ENCODE data around the gene IGDCC3. TPM values are rescaled to one million over a fixed set of nuclear protein-coding genes. Genes with fewer than 3 reads are reported as not detected.

The IGDCC3 gene
- total RNA-seq, 6 donors from 2014 or later = 0.10 to 0.29 TPM; not detected in 4

GRCh38 chr15:65310431-65311137, 67.2 kb downstream of the IGDCC3 start:
- no peak overlapping the region for H3K27ac ChIP-seq

GRCh38 chr15:65309882-65310418, 67.9 kb downstream of the IGDCC3 start:
- DNase-seq (no peak), ATAC-seq (ENCODE audit: low FRiP score in 2 of 2) (no peak)
- 84 to 90% methylated on average over 9 to 11 of the region's 12 CpGs for WGBS, 2 donors
- Histone ChIP-seq H3K4me3 (no peak overlapping the region), H3K9me3 (no peaks in the 10 kb centered on the region), H3K36me3 (no peaks in the 10 kb centered on the region), H3K4me1 (peaks cover 5 to 6% (median 6%) of the 10 kb centered on the region in 4 donors), H3K27me3 (no peaks in the 10 kb centered on the region), H3K27ac (no peak overlapping the region)
- TF ChIP-seq CTCF (IDR thresholded peaks at IDR 0.05) (no peak), POLR2A (IDR thresholded peaks at IDR 0.05) (no peak), EP300 (IDR thresholded peaks at IDR 0.05) (no peak), POLR2AphosphoS5 (IDR thresholded peaks at IDR 0.05) (no peak)

More at GRCh38 chr15:65310431-65311137, 67.2 kb downstream of the IGDCC3 start:
- TF ChIP-seq CTCF (IDR thresholded peaks at IDR 0.05) (no peak), POLR2AphosphoS5 (IDR thresholded peaks at IDR 0.05) (no peak), EP300 (IDR thresholded peaks at IDR 0.05) (no peak), POLR2A (IDR thresholded peaks at IDR 0.05) (no peak)
- Histone ChIP-seq H3K36me3 (no peaks in the 10 kb centered on the region), H3K4me1 (peaks cover 0 to under 1% (median 0%) of the 10 kb centered on the region in 4 donors), H3K9me3 (no peaks in the 10 kb centered on the region), H3K27me3 (no peaks in the 10 kb centered on the region), H3K4me3 (no peak overlapping the region)
- WGBS, 2 donors = 76 to 87% methylated on average over 9 to 10 of the region's 10 CpGs
- ATAC-seq (ENCODE audit: low FRiP score in 2 of 2) (no peak), DNase-seq (no peak)

GRCh38 chr15:65307978-65308377, 69.8 kb downstream of the IGDCC3 start:
- TF ChIP-seq POLR2AphosphoS5 (IDR thresholded peaks at IDR 0.05) (no peak), EP300 (IDR thresholded peaks at IDR 0.05) (no peak), CTCF (IDR thresholded peaks at IDR 0.05) (no peak), POLR2A (IDR thresholded peaks at IDR 0.05) (no peak)
- H3K36me3 ChIP-seq = no peaks in the 10 kb centered on the region
- no peak for ATAC-seq (ENCODE audit: low FRiP score in 2 of 2)
- 72 to 73% methylated on average over 6 of the region's 6 CpGs for WGBS, 2 donors
- DNase-seq = no peak
- H3K27me3 ChIP-seq = no peaks in the 10 kb centered on the region
- H3K27ac ChIP-seq = no peak overlapping the region
- no peaks in the 10 kb centered on the region for H3K9me3 ChIP-seq
- H3K4me3 ChIP-seq = no peak overlapping the region
- H3K4me1 ChIP-seq = peaks cover 13 to 16% (median 14%) of the 10 kb centered on the region in 4 donors

- no peak for ATAC-seq (ENCODE audit: low FRiP score in 2 of 2)
- Histone ChIP-seq H3K4me1 (peaks cover 13 to 16% (median 14%) of the 10 kb centered on the region in 4 donors), H3K4me3 (no peak overlapping the region), H3K27ac (peak overlapping the region in 1 of 4 donors; percentile 4), H3K36me3 (no peaks in the 10 kb centered on the region), H3K9me3 (no peaks in the 10 kb centered on the region), H3K27me3 (no peaks in the 10 kb centered on the region)
- DNase-seq = no peak
- no peak for TF ChIP-seq EP300 (IDR thresholded peaks at IDR 0.05)
- TF ChIP-seq POLR2AphosphoS5 (IDR thresholded peaks at IDR 0.05) = no peak
- TF ChIP-seq CTCF (IDR thresholded peaks at IDR 0.05) = no peak
- TF ChIP-seq POLR2A (IDR thresholded peaks at IDR 0.05) = no peak
Measured at GRCh38 chr15:65306551-65306950, 71.3 kb downstream of the IGDCC3 start.

Measured in upper lobe of left lung (tissue), 6 donors.